Right atrium auricular region (tissue), 2 donors: ENCODE measurements around the gene SPRYD3. TPM values are rescaled to one million over a fixed set of nuclear protein-coding genes. Genes with fewer than 3 reads are reported as not detected.

Source experiments
- DNase-seq: peaks from one replicate; pipeline ENCODE4 v3.0.0-alpha.2; 2019; ENCODE audit warnings: low spot score
- H3K27ac ChIP-seq, 2 donors: fragments of 200-600 bp; sonication (generic); 1 replicate in 1 of 2; 2 replicates in 1 of 2; pipeline ENCODE4 v1.5.1; 2016 to 2019
- H3K27me3 ChIP-seq, 2 donors: fragments of 200-600 bp; sonication (generic); one replicate each; pipeline versions ENCODE4 v1.5.1 to v1.6.0; 2017 to 2019
- H3K36me3 ChIP-seq: fragments of 200-600 bp; sonication (generic); one replicate; pipeline ENCODE4 v1.5.1; 2016
- H3K4me1 ChIP-seq, 2 donors: fragments of 200-600 bp; sonication (generic); one replicate each; pipeline versions ENCODE4 v1.5.1 to v1.6.0; 2017 to 2019
- H3K4me3 ChIP-seq, 2 donors: fragments of 200-600 bp; sonication (generic); 1 replicate in 1 of 2; 2 replicates in 1 of 2; pipeline ENCODE4 v1.5.1; 2017 to 2019; ENCODE audit warnings: mild to moderate bottlenecking in 1 of 2, moderate library complexity in 1 of 2
- H3K9me3 ChIP-seq, 2 donors: fragments of 200-600 bp; sonication (generic); one replicate each; pipeline ENCODE4 v1.5.1; 2019
- total RNA-seq, 2 donors: library from RNA; depleted of rRNA; stranded (reverse); fragments of >200 nt; gene quantifications; one replicate each; pipeline ENCODE4 v1.1.0, GENCODE V29; 2016
- TF ChIP-seq, protein P1 (sequence below), 2 donors: fragments of 200-600 bp; sonication (generic); IDR thresholded peaks; one replicate each; pipeline ENCODE4 v1.5.1; 2019; ENCODE audit warnings: antibody characterized with exemption in 2 of 2

SPRYD3 gene
- total RNA-seq, 2 donors from 2014 or later: 33.5 to 64.5 TPM

DNA sequence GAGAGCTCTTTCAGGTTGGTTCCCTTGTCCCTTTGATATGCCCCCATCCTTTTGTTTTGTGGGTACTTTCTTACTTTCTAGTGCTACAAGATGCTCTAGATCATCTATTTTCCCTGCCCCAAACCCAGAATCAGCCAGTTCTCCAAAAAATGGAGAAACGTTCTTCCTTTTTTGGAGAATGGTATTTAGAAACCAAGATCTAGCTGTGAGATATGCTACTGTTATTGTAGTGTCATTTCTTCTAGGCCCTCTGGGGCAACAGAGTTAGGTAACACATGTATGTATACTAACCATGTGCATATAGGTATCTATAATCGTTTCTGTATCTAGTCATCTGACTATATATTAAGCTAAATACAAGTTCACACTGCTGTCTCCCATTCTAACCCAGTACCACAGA, 11.4 kb upstream of the SPRYD3 start:
- Histone ChIP-seq H3K9me3 (no peaks in the 10 kb centered on the region), H3K36me3 (no peaks in the 10 kb centered on the region), H3K27me3 (no peaks in the 10 kb centered on the region), H3K4me3 (no peak overlapping the region), H3K4me1 (no peaks in the 10 kb centered on the region), H3K27ac (no peak overlapping the region)
- DNase-seq: no peak
- TF ChIP-seq, protein P1, sequence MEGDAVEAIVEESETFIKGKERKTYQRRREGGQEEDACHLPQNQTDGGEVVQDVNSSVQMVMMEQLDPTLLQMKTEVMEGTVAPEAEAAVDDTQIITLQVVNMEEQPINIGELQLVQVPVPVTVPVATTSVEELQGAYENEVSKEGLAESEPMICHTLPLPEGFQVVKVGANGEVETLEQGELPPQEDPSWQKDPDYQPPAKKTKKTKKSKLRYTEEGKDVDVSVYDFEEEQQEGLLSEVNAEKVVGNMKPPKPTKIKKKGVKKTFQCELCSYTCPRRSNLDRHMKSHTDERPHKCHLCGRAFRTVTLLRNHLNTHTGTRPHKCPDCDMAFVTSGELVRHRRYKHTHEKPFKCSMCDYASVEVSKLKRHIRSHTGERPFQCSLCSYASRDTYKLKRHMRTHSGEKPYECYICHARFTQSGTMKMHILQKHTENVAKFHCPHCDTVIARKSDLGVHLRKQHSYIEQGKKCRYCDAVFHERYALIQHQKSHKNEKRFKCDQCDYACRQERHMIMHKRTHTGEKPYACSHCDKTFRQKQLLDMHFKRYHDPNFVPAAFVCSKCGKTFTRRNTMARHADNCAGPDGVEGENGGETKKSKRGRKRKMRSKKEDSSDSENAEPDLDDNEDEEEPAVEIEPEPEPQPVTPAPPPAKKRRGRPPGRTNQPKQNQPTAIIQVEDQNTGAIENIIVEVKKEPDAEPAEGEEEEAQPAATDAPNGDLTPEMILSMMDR (IDR thresholded peaks at IDR 0.05): no peak

DNA sequence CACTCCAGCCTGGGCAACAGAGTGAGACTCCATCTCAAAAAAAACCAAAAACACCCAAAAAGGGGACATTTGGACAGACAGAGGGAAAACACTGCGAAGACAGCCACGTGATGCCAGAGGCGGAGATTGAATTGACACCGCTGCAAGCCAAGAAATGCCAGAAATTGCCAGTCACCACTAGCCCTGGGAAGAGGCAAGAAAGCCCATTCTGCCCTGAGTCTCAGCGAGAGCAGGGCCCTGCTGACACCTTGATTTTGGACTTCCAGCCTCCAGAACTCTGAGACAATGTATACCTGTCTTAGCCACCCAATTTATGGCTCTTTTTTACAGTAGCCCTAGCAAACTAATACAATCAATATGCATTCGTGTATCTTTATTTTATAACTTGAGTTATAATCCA, 10.9 kb upstream of the SPRYD3 start:
- H3K4me3 ChIP-seq: no peak overlapping the region
- DNase-seq: no peak
- no peaks in the 10 kb centered on the region for H3K27me3 ChIP-seq
- no peaks in the 10 kb centered on the region for H3K9me3 ChIP-seq
- no peaks in the 10 kb centered on the region for H3K36me3 ChIP-seq
- TF ChIP-seq, protein P1 (IDR thresholded peaks at IDR 0.05): no peak
- no peaks in the 10 kb centered on the region for H3K4me1 ChIP-seq
- H3K27ac ChIP-seq: no peak overlapping the region

DNA sequence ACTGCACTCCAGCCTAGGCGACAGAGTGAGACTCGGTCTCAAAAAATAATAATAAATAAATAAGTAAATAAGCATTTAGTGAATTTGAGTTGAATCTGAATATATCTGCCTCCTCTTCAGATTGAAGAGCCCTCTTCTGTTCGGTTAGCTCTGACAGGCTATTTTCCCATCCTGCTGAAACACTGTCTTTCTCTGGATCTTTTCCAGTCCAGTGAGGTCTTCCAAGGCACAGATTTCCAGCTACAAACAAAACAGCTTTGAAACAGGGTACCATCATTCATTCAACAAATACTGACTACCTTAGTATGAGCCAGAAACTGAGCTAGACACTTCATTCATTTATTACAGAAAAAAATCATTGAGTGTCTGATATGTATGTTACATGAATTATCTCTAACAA, 7.2 kb upstream of the SPRYD3 start:
- Histone ChIP-seq H3K36me3 (no peaks in the 10 kb centered on the region), H3K27me3 (no peaks in the 10 kb centered on the region), H3K9me3 (peaks cover 0 to 4% of the 10 kb centered on the region in 2 donors), H3K4me1 (no peaks in the 10 kb centered on the region), H3K27ac (no peak overlapping the region), H3K4me3 (no peak overlapping the region)
- no peak for DNase-seq
- TF ChIP-seq, protein P1 (IDR thresholded peaks at IDR 0.05): no peak

DNA sequence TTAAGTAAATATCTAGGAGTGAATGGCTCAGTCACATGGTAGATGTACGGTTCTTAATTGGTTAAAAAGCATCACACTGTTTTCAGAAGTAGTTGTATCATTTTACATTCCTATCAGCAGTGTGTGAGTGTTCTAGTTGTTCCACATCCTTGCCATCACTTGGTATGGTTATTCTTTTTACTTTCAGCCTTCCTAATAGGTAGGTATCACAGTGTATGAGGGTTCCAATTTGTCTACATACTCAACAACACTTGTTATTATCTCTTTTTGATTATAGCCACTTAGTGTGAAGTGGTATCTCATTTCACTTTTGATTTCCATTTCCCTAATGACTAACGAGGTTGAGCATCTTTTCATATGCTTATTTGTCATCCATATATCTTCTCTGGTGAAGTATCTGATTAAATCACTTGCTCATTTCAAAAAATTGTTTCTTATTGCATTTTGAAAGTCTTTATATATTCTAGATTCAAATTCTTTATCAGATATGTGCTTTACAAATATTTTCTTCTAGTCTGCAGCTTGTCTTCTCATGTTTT, 3.5 kb upstream of the SPRYD3 start:
- Histone ChIP-seq H3K27ac (no peak overlapping the region), H3K9me3 (peaks cover 0 to 4% of the 10 kb centered on the region in 2 donors), H3K4me3 (no peak overlapping the region), H3K36me3 (no peaks in the 10 kb centered on the region), H3K4me1 (peaks cover 0 to 25% of the 10 kb centered on the region in 2 donors), H3K27me3 (no peaks in the 10 kb centered on the region)
- DNase-seq: no peak
- TF ChIP-seq, protein P1 (IDR thresholded peaks at IDR 0.05): no peak

DNA sequence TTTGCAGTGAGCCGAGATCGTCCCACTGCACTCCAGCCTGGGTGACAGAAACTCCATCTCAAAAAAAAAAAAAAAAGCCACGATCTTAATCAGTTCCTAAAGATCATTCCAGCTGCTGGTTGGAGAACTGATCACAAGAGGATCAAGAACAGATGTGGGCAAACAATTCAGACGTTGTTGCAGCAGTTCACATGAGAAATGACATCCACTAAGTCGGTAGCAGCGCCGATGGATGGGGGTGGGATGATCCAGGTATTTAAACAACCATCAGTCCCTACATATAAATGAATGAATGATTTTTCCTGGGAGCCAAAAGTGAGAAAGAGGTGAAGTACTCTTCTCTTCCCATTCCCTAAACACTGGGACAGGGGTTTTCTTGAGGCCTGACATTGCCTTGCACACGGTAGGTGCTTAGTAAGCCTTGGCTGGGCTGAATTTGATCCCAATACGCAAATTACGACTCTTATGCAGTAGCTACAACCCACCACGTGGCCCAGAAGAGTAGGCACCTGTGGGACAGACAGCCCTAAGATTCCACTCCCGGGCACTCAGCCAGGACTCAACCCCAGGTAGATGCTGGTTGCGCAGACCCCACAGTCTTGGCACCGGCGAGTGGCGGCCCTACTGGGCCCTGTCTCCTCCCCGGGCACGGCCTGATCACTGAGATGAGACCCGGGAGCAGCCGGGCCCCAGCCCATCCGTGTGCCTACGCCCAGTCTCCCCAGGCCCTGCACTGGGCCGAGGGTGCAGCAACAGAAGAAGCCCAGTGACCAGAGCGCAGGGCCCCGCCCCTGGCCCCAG, 565 bp downstream of the SPRYD3 start:
- no peak for DNase-seq
- TF ChIP-seq, protein P1 (IDR thresholded peaks at IDR 0.05): no peak
- Histone ChIP-seq H3K27me3 (no peaks in the 10 kb centered on the region), H3K9me3 (no peaks in the 10 kb centered on the region), H3K4me1 (peaks cover 0 to 36% of the 10 kb centered on the region in 2 donors), H3K4me3 (peak overlapping the region; percentile 71 to 72), H3K27ac (peak overlapping the region; percentile 92 to 94), H3K36me3 (peaks cover 33% of the 10 kb centered on the region)
